GM21737 (cell line): ENCODE data around the gene SNX30.

ENCODE experiments used
- ATAC-seq: cut with Tn5 transposase; IDR thresholded peaks from one replicate; pipeline ENCODE4 v1.9.1; 2021; ENCODE audit warnings: mild to moderate bottlenecking, moderate library complexity; ENCODE audit not compliant: unreplicated experiment

The SNX30 gene

GRCh38 chr9:112819635-112820496 is 69.3 kb downstream of the SNX30 start:
- no peak for ATAC-seq

- no peak for ATAC-seq
These were observed 70.3 kb downstream of the SNX30 start for GRCh38 chr9:112820881-112821280.

GRCh38 chr9:112822618-112823017 is 72.1 kb downstream of the SNX30 start:
- no peak for ATAC-seq

- no peak for ATAC-seq
These were observed 72.7 kb downstream of the SNX30 start for GRCh38 chr9:112823257-112823656.

- no peak for ATAC-seq
These were observed 80.8 kb downstream of the SNX30 start for GRCh38 chr9:112831281-112831851.

- no peak for ATAC-seq
These were observed 81.4 kb downstream of the SNX30 start for GRCh38 chr9:112831969-112832368.

- ATAC-seq = no peak
These were observed 82.5 kb downstream of the SNX30 start for GRCh38 chr9:112833081-112833480.

GRCh38 chr9:112836394-112836793 is 85.8 kb downstream of the SNX30 start:
- no peak for ATAC-seq

GRCh38 chr9:112838342-112838741 is 87.8 kb downstream of the SNX30 start:
- no peak for ATAC-seq

- no peak for ATAC-seq
These were observed 88.8 kb downstream of the SNX30 start for GRCh38 chr9:112839331-112839730.

- ATAC-seq = no peak
These were observed 90.7 kb downstream of the SNX30 start for GRCh38 chr9:112841261-112841660.

GRCh38 chr9:112842555-112842954 is 92.0 kb downstream of the SNX30 start:
- no peak for ATAC-seq

GRCh38 chr9:112844771-112845542 is 94.4 kb downstream of the SNX30 start:
- peak; percentile 83 for ATAC-seq

GRCh38 chr9:112846528-112847488 is 96.2 kb downstream of the SNX30 start:
- ATAC-seq = no peak

- no peak for ATAC-seq
These were observed 98.0 kb downstream of the SNX30 start for GRCh38 chr9:112848316-112849151.

- no peak for ATAC-seq
These were observed 98.9 kb downstream of the SNX30 start for GRCh38 chr9:112849363-112849922.

GRCh38 chr9:112850840-112851239 is 100.3 kb downstream of the SNX30 start:
- ATAC-seq = no peak

- ATAC-seq = no peak
These were observed 102.4 kb downstream of the SNX30 start for GRCh38 chr9:112852741-112853504.
